Tibial nerve (tissue), 4 donors: ENCODE results near the gene RNF126. TPM values are rescaled to one million over a fixed set of nuclear protein-coding genes. Genes with fewer than 3 reads are reported as not detected.

Source experiments
- DNase-seq, 2 donors: peaks; one replicate each; pipeline ENCODE4 v3.0.0-alpha.2; 2019; ENCODE audit warnings: low spot score in 2 of 2
- H3K27ac ChIP-seq, 4 donors: fragments of 200-600 bp; sonication (generic) in 3 of 4; one replicate each; pipeline ENCODE4 v1.5.1; 2017 to 2019; ENCODE audit warnings: mild to moderate bottlenecking in 1 of 4
- H3K27me3 ChIP-seq, 2 donors: fragments of 200-600 bp; sonication (generic) in 1 of 2; one replicate each; pipeline versions ENCODE4 v1.5.1 to v1.6.0; 2017 to 2019
- H3K36me3 ChIP-seq, 3 donors: fragments of 200-600 bp; sonication (generic); one replicate each; pipeline ENCODE4 v1.5.1; 2018 to 2019
- H3K4me1 ChIP-seq, 4 donors: fragments of 200-600 bp; sonication (generic) in 3 of 4; one replicate each; pipeline ENCODE4 v1.5.1; 2017 to 2019
- H3K4me3 ChIP-seq, 4 donors: fragments of 200-600 bp; sonication (generic) in 3 of 4; one replicate each; pipeline ENCODE4 v1.5.1; 2017 to 2019; ENCODE audit warnings: mild to moderate bottlenecking in 1 of 4, moderate library complexity in 1 of 4
- H3K9me3 ChIP-seq, 4 donors: fragments of 200-600 bp; sonication (generic) in 3 of 4; one replicate each; pipeline ENCODE4 v1.5.1; 2017 to 2019
- CTCF ChIP-seq, 5 experiments: fragments of 200-600 bp in 3 of 5; fragments of 450-650 bp in 2 of 5; sonication (generic) in 3 of 5; IDR thresholded peaks; one replicate each; pipeline ENCODE4 v1.5.1; 2016 to 2019; ENCODE audit warnings: antibody characterized with exemption in 5 of 5, mild to moderate bottlenecking in 3 of 5, moderate library complexity in 2 of 5
- EP300 ChIP-seq, 2 donors: sonication (generic); formaldehyde crosslinking; IDR thresholded peaks; one replicate each; pipeline ENCODE4 v1.6.1; 2017; ENCODE audit warnings: antibody characterized with exemption in 2 of 2, mild to moderate bottlenecking in 1 of 2
- POLR2A ChIP-seq, 2 donors: fragments of 450-650 bp; IDR thresholded peaks; one replicate each; pipeline ENCODE4 v1.6.1; 2017; ENCODE audit warnings: antibody characterized with exemption in 2 of 2, mild to moderate bottlenecking in 2 of 2, moderate library complexity in 2 of 2
- WGBS, 2 donors: methylation state at CpG; one replicate each; pipeline ENCODE4 v1.1.5; 2018; 5-methylcytosine and 5-hydroxymethylcytosine counted together
- total RNA-seq, 4 donors: library from RNA; depleted of rRNA; stranded (reverse); fragments of >200 nt; gene quantifications; one replicate each; pipeline ENCODE4 v1.1.0, GENCODE V29; 2016

The RNF126 gene
- total RNA-seq, 4 donors from 2014 or later = 38.0 to 90.9 (median 55.3) TPM

- H3K36me3 ChIP-seq = peaks cover 0 to 17% (median 0%) of the 10 kb centered on the region in 3 donors
- WGBS, 2 donors = 1 to 2% methylated on average over 32 to 43 of the region's 81 CpGs
- H3K4me3 ChIP-seq = peak overlapping the region; percentile 77 to 100 (median 98)
- peak overlapping the region; percentile 78 to 96 (median 91) for H3K27ac ChIP-seq
- DNase-seq = no peak
- H3K4me1 ChIP-seq = peaks cover 3 to 69% (median 60%) of the 10 kb centered on the region in 4 donors
- no peaks in the 10 kb centered on the region for H3K27me3 ChIP-seq
- H3K9me3 ChIP-seq = no peaks in the 10 kb centered on the region
- no peak for TF ChIP-seq CTCF (IDR thresholded peaks at IDR 0.05)
- no peak for TF ChIP-seq POLR2A (IDR thresholded peaks at IDR 0.05)
- no peak for TF ChIP-seq EP300 (IDR thresholded peaks at IDR 0.05)
These were observed 630 bp downstream of the RNF126 start for GRCh38 chr19:662207-662961.

- Histone ChIP-seq H3K9me3 (no peaks in the 10 kb centered on the region), H3K27ac (peak overlapping the region; percentile 78 to 96 (median 91)), H3K4me3 (peak overlapping the region; percentile 77 to 100 (median 98)), H3K27me3 (no peaks in the 10 kb centered on the region), H3K36me3 (peaks cover 0 to 25% (median 0%) of the 10 kb centered on the region in 3 donors), H3K4me1 (peaks cover 3 to 77% (median 64%) of the 10 kb centered on the region in 4 donors)
- WGBS, 2 donors = 19% methylated on average over 25 to 30 of the region's 31 CpGs
- DNase-seq = no peak
- TF ChIP-seq POLR2A (IDR thresholded peaks at IDR 0.05) (no peak), EP300 (IDR thresholded peaks at IDR 0.05) (no peak), CTCF (IDR thresholded peaks at IDR 0.05) (no peak)
These were observed 1.4 kb downstream of the RNF126 start for GRCh38 chr19:661427-662196.

GRCh38 chr19:660793-661426 lies 2.1 kb downstream of the RNF126 start:
- H3K9me3 ChIP-seq = no peaks in the 10 kb centered on the region
- peaks cover 0 to 28% (median 0%) of the 10 kb centered on the region in 3 donors for H3K36me3 ChIP-seq
- peaks cover 3 to 83% (median 64%) of the 10 kb centered on the region in 4 donors for H3K4me1 ChIP-seq
- no peak for TF ChIP-seq CTCF (IDR thresholded peaks at IDR 0.05)
- no peak for TF ChIP-seq EP300 (IDR thresholded peaks at IDR 0.05)
- no peak for TF ChIP-seq POLR2A (IDR thresholded peaks at IDR 0.05)
- no peak for DNase-seq
- H3K4me3 ChIP-seq = peak overlapping the region; percentile 77 to 100 (median 98)
- no peaks in the 10 kb centered on the region for H3K27me3 ChIP-seq
- H3K27ac ChIP-seq = peak overlapping the region; percentile 78 to 96 (median 91)
- WGBS, 2 donors = 33 to 42% methylated on average over 20 of the region's 20 CpGs

- Histone ChIP-seq H3K27ac (peak overlapping the region in 3 of 4 donors; percentile 70 to 96 (median 92)), H3K9me3 (no peaks in the 10 kb centered on the region), H3K4me3 (no peak overlapping the region), H3K36me3 (peaks cover 0 to 30% (median 0%) of the 10 kb centered on the region in 3 donors), H3K4me1 (peaks cover 3 to 77% (median 55%) of the 10 kb centered on the region in 4 donors), H3K27me3 (no peaks in the 10 kb centered on the region)
- 68 to 71% methylated on average over 12 to 25 of the region's 50 CpGs for WGBS, 2 donors
- TF ChIP-seq CTCF (IDR thresholded peaks at IDR 0.05) (no peak), POLR2A (IDR thresholded peaks at IDR 0.05) (no peak), EP300 (IDR thresholded peaks at IDR 0.05) (no peak)
- no peak for DNase-seq
These were observed 3.8 kb downstream of the RNF126 start for GRCh38 chr19:658916-659839.
